ENCODE measurements around the gene CBLN3.

- TF ChIP-seq EZH2phosphoT487 (IDR thresholded peaks at IDR 0.05; ENCODE audit: borderline replicate concordance, low read depth, low read length) = no peak
- no peak for TF ChIP-seq CTCF (conservative IDR thresholded peaks at IDR 0.05; ENCODE audit: low read length)
Measured at GRCh38 chr14:24384169-24384568, 45.3 kb downstream of the CBLN3 start.

Measured in OCI-LY7 (cell line).